OCI-LY1 (cell line): ENCODE measurements around the gene DOCK10.

Source experiments
- EZH2 ChIP-seq: fragments of 200-600 bp; sonication (generic), shearing (Covaris generic); IDR thresholded peaks from 2 replicates; pipeline ENCODE4 v1.8.0; 2017; ENCODE audit warnings: borderline replicate concordance, mixed run types, mild to moderate bottlenecking, antibody characterized with exemption, low read length, moderate library complexity, mixed read lengths
- TF ChIP-seq, protein P1 (sequence below): fragments of 200-600 bp; sonication (generic), shearing (Covaris generic); IDR thresholded peaks from 2 replicates; pipeline ENCODE4 v1.5.1; 2017; ENCODE audit warnings: mild to moderate bottlenecking, antibody characterized with exemption, low read length, moderate library complexity, mixed read lengths

DNA sequence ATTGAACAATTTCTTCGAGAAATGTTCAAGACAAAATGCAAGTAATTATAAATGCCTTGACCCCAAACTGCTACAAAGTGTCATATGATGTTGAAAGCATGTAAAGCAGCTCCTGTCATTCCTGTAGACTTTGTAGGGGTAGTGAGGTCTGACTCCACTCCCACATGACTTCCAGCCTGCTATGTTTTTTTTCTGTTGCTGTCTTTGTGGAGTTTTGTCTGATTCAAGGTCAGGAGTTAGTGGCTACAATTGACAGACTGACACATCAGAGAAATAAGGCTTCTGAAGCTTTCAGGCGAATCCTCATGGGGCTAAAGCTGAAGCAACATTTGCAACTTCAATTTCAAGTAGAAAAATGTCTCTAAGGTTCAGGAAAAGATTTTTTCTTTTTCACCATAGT lies 262.2 kb downstream of the DOCK10 start:
- TF ChIP-seq, protein P1, sequence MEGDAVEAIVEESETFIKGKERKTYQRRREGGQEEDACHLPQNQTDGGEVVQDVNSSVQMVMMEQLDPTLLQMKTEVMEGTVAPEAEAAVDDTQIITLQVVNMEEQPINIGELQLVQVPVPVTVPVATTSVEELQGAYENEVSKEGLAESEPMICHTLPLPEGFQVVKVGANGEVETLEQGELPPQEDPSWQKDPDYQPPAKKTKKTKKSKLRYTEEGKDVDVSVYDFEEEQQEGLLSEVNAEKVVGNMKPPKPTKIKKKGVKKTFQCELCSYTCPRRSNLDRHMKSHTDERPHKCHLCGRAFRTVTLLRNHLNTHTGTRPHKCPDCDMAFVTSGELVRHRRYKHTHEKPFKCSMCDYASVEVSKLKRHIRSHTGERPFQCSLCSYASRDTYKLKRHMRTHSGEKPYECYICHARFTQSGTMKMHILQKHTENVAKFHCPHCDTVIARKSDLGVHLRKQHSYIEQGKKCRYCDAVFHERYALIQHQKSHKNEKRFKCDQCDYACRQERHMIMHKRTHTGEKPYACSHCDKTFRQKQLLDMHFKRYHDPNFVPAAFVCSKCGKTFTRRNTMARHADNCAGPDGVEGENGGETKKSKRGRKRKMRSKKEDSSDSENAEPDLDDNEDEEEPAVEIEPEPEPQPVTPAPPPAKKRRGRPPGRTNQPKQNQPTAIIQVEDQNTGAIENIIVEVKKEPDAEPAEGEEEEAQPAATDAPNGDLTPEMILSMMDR = no peak
- no peak for TF ChIP-seq EZH2
